GM10266 (cell line): ENCODE measurements around the gene TMOD3.

ENCODE experiments used
- DNase-seq: peaks from one replicate; pipeline ENCODE4 v3.0.0; 2012; ENCODE audit errors: extremely low spot score
- TF ChIP-seq, protein P1 (sequence below): IDR thresholded peaks from 2 replicates; pipeline ENCODE4 v1.5.1; 2012; ENCODE audit warnings: mild to moderate bottlenecking, low read depth; ENCODE audit not compliant: control insufficient read depth, insufficient read depth; ENCODE audit errors: missing control alignments

TMOD3 gene

GRCh38 chr15:51935466-51936104 lies 106.1 kb downstream of the TMOD3 start:
- TF ChIP-seq, protein P1, sequence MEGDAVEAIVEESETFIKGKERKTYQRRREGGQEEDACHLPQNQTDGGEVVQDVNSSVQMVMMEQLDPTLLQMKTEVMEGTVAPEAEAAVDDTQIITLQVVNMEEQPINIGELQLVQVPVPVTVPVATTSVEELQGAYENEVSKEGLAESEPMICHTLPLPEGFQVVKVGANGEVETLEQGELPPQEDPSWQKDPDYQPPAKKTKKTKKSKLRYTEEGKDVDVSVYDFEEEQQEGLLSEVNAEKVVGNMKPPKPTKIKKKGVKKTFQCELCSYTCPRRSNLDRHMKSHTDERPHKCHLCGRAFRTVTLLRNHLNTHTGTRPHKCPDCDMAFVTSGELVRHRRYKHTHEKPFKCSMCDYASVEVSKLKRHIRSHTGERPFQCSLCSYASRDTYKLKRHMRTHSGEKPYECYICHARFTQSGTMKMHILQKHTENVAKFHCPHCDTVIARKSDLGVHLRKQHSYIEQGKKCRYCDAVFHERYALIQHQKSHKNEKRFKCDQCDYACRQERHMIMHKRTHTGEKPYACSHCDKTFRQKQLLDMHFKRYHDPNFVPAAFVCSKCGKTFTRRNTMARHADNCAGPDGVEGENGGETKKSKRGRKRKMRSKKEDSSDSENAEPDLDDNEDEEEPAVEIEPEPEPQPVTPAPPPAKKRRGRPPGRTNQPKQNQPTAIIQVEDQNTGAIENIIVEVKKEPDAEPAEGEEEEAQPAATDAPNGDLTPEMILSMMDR: no peak
- DNase-seq: peak; percentile 73

DNA sequence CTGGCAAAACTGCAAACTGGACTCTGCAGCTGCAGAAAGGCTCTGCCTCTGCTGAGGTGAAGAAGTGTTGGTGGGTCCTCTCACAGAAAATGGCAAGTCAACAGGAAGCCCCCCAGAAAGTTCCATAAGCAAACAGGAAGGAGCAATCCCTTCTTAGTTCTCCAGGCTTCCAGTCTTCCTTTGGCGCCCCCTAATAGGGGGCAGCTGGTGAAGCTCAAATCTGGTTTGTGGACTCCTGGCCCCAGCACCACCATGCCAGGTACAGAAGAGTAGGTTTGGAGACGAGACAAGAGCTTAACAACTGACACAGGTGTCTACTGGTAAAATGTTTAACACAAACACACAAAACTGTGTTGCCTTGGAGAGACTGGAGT lies 106.6 kb downstream of the TMOD3 start:
- TF ChIP-seq, protein P1: no peak
- no peak for DNase-seq

GRCh38 chr15:51938286-51938685 lies 108.8 kb downstream of the TMOD3 start:
- TF ChIP-seq, protein P1: no peak
- DNase-seq: no peak

- no peak for DNase-seq
- TF ChIP-seq, protein P1: no peak
Measured at GRCh38 chr15:51939216-51939615, 109.8 kb downstream of the TMOD3 start.

GRCh38 chr15:51947124-51947523 lies 117.7 kb downstream of the TMOD3 start:
- TF ChIP-seq, protein P1: no peak
- DNase-seq: no peak

GRCh38 chr15:51952805-51953204 lies 123.4 kb downstream of the TMOD3 start:
- DNase-seq: no peak

GRCh38 chr15:51955504-51955903 lies 126.1 kb downstream of the TMOD3 start:
- DNase-seq: no peak
- TF ChIP-seq, protein P1: no peak

More at GRCh38 chr15:51952805-51953204, 123.4 kb downstream of the TMOD3 start:
- TF ChIP-seq, protein P1: no peak
